ENCODE data around the gene NR2F1-AS1.

NR2F1-AS1 gene

DNA sequence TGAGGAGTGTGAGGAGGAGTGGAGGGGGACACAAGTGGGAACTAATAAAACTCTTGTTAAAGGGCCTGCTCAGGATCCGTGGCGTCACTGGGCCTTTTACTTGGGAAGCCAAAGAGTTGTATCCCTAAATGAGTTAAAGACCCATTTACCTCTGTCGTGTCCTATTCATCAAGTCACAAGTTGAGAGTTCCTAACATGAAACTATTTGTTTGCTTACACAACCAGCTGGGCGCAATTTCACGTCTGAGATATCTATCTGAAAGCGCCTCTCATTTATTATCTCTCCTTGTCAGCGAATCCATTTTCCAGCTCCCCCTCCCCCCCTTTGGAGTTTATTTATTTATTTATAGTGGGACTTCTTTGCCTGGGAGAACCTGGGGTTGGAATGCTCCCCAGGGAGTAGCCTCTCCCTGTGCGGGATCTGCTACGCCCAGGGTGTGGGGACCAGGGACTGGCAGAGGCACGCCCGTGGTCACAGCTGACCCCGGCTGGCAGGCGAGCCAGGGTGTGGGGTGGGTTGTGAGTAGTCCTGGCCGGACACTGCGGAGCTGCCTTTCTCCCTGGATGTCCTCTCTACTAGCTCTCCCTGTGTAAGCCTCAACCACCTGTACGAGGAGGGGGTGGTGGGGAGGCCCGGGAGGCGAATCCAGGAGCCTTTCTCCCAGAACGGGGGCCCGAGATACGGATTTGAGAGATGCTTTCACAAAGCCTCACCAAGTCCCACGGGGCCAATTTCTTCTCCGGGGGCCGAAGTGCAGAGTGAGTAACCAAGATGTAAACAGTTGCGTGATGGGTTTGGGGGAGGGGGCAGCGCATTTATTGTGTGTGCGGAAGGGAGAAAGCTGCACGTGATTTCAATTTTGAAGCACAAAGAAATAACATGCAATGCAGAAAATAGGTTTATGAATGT lies 17.3 kb upstream of the NR2F1-AS1 start:
- TF ChIP-seq, protein P1, sequence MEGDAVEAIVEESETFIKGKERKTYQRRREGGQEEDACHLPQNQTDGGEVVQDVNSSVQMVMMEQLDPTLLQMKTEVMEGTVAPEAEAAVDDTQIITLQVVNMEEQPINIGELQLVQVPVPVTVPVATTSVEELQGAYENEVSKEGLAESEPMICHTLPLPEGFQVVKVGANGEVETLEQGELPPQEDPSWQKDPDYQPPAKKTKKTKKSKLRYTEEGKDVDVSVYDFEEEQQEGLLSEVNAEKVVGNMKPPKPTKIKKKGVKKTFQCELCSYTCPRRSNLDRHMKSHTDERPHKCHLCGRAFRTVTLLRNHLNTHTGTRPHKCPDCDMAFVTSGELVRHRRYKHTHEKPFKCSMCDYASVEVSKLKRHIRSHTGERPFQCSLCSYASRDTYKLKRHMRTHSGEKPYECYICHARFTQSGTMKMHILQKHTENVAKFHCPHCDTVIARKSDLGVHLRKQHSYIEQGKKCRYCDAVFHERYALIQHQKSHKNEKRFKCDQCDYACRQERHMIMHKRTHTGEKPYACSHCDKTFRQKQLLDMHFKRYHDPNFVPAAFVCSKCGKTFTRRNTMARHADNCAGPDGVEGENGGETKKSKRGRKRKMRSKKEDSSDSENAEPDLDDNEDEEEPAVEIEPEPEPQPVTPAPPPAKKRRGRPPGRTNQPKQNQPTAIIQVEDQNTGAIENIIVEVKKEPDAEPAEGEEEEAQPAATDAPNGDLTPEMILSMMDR (conservative IDR thresholded peaks at IDR 0.05; ENCODE audit: low read depth, low read length): no peak
- H3K4me3 ChIP-seq (ENCODE audit: low read length): peak overlapping the region; percentile 31
- DNase-seq (ENCODE audit: low read depth): no peak

GRCh38 chr5:93596676-93597490 lies 15.9 kb upstream of the NR2F1-AS1 start:
- no peak for DNase-seq (ENCODE audit: low read depth)

DNA sequence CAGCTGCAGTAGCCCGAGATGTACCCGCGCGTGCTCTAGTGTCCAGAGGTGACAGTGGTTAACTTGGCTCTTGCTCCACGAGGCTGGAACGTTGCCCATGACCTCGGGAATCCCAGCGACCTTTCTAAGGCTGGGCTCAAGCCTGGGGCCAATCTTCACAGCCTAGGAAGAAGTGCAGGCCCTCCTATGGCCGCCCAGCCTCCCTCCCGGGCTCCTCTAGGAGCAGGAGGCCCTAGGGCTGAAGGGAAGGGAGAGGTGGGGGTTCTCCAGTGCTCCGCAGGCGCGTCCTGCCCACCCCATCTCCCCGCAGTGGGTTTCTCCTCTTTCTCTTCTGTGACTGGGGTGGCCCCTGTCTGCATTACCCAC lies 15.3 kb upstream of the NR2F1-AS1 start:
- TF ChIP-seq, protein P1 (conservative IDR thresholded peaks at IDR 0.05; ENCODE audit: low read depth, low read length): no peak
- no peak for DNase-seq (ENCODE audit: low read depth)

More at GRCh38 chr5:93596676-93597490, 15.9 kb upstream of the NR2F1-AS1 start:
- TF ChIP-seq, protein P1 (conservative IDR thresholded peaks at IDR 0.05; ENCODE audit: low read depth, low read length): no peak
- H3K4me3 ChIP-seq (ENCODE audit: low read length): no peak overlapping the region

GRCh38 chr5:93595420-93596147 lies 14.6 kb upstream of the NR2F1-AS1 start:
- TF ChIP-seq, protein P1 (conservative IDR thresholded peaks at IDR 0.05; ENCODE audit: low read depth, low read length): no peak
- no peak overlapping the region for H3K4me3 ChIP-seq (ENCODE audit: low read length)
- DNase-seq (ENCODE audit: low read depth): no peak

More for the DNA sequence above, 15.3 kb upstream of the NR2F1-AS1 start:
- H3K4me3 ChIP-seq (ENCODE audit: low read length): no peak overlapping the region

GRCh38 chr5:93594591-93595419 lies 13.8 kb upstream of the NR2F1-AS1 start:
- TF ChIP-seq, protein P1 (conservative IDR thresholded peaks at IDR 0.05; ENCODE audit: low read depth, low read length): no peak
- no peak for DNase-seq (ENCODE audit: low read depth)
- H3K4me3 ChIP-seq (ENCODE audit: low read length): no peak overlapping the region

GRCh38 chr5:93593476-93594131 lies 12.6 kb upstream of the NR2F1-AS1 start:
- TF ChIP-seq, protein P1 (conservative IDR thresholded peaks at IDR 0.05; ENCODE audit: low read depth, low read length): no peak
- H3K4me3 ChIP-seq (ENCODE audit: low read length): no peak overlapping the region

More at GRCh38 chr5:93593476-93594131, 12.6 kb upstream of the NR2F1-AS1 start:
- no peak for DNase-seq (ENCODE audit: low read depth)

Measured in retinal pigment epithelial cell (primary cell).